Umbilical cord (tissue), 2 donors: ENCODE results near the gene OBP2B. TPM values are rescaled to one million over a fixed set of nuclear protein-coding genes. Genes with fewer than 3 reads are reported as not detected.
"Not testable (repeated sequence)": the region's sequence is repeated elsewhere in the genome, so short reads cannot be mapped to it uniquely, and the experiment has no call there.

ENCODE experiments used
- DNase-seq: peaks from one replicate; pipeline ENCODE4 v3.0.0-alpha.2; 2015; ENCODE audit warnings: low spot score
- total RNA-seq: library from RNA; depleted of rRNA; stranded (reverse); fragments of >200 nt; gene quantifications from one replicate; pipeline ENCODE4 v1.2.3, GENCODE V29; 2014; ENCODE audit warnings: low replicate concordance; ENCODE audit not compliant: insufficient read depth

OBP2B gene
- total RNA-seq, 1 donor from 2014 or later: not detected

GRCh38 chr9:133202688-133203453 is 6.2 kb downstream of the OBP2B start:
- no peak for DNase-seq

- no peak for DNase-seq
These were observed 6.9 kb downstream of the OBP2B start for GRCh38 chr9:133202145-133202513.

GRCh38 chr9:133201424-133202144 is 7.5 kb downstream of the OBP2B start:
- no peak for DNase-seq

GRCh38 chr9:133200631-133201030 is 8.4 kb downstream of the OBP2B start:
- DNase-seq: no peak

GRCh38 chr9:133199648-133200321 is 9.3 kb downstream of the OBP2B start:
- peak; percentile 16 for DNase-seq

- DNase-seq: no peak
These were observed 14.0 kb downstream of the OBP2B start for GRCh38 chr9:133195029-133195428.

- no peak for DNase-seq
These were observed 14.5 kb downstream of the OBP2B start for GRCh38 chr9:133194597-133194996.

GRCh38 chr9:133191989-133192388 is 17.1 kb downstream of the OBP2B start:
- no peak for DNase-seq

- DNase-seq: no peak
These were observed 19.2 kb downstream of the OBP2B start for GRCh38 chr9:133189826-133190225.

- no peak for DNase-seq
These were observed 20.2 kb downstream of the OBP2B start for GRCh38 chr9:133188843-133189180.

- DNase-seq: no peak
These were observed 20.8 kb downstream of the OBP2B start for GRCh38 chr9:133188006-133188842.

GRCh38 chr9:133187561-133188005 is 21.5 kb downstream of the OBP2B start:
- DNase-seq: no peak

GRCh38 chr9:133186736-133187135 is 22.3 kb downstream of the OBP2B start:
- DNase-seq: no peak

GRCh38 chr9:133184971-133185370 is 24.1 kb downstream of the OBP2B start:
- peak; percentile 88 for DNase-seq

- no peak for DNase-seq
These were observed 26.9 kb downstream of the OBP2B start for GRCh38 chr9:133182151-133182550.

- DNase-seq: no peak
These were observed 27.5 kb downstream of the OBP2B start for GRCh38 chr9:133181561-133181960.

GRCh38 chr9:133180953-133181352 is 28.1 kb downstream of the OBP2B start:
- DNase-seq: peak; percentile 60

- DNase-seq: no peak
These were observed 36.0 kb downstream of the OBP2B start for GRCh38 chr9:133173056-133173455.

GRCh38 chr9:133171161-133171961 is 37.7 kb downstream of the OBP2B start:
- no peak for DNase-seq

GRCh38 chr9:133170716-133171115 is 38.3 kb downstream of the OBP2B start:
- DNase-seq: no peak

GRCh38 chr9:133169687-133170086 is 39.4 kb downstream of the OBP2B start:
- not testable (repeated sequence) for DNase-seq
